ENCODE results near the gene DCXR. TPM values are rescaled to one million over a fixed set of nuclear protein-coding genes. Genes with fewer than 3 reads are reported as not detected.

DCXR gene
- total RNA-seq, 2 donors from 2014 or later: 235 to 744 TPM

DNA sequence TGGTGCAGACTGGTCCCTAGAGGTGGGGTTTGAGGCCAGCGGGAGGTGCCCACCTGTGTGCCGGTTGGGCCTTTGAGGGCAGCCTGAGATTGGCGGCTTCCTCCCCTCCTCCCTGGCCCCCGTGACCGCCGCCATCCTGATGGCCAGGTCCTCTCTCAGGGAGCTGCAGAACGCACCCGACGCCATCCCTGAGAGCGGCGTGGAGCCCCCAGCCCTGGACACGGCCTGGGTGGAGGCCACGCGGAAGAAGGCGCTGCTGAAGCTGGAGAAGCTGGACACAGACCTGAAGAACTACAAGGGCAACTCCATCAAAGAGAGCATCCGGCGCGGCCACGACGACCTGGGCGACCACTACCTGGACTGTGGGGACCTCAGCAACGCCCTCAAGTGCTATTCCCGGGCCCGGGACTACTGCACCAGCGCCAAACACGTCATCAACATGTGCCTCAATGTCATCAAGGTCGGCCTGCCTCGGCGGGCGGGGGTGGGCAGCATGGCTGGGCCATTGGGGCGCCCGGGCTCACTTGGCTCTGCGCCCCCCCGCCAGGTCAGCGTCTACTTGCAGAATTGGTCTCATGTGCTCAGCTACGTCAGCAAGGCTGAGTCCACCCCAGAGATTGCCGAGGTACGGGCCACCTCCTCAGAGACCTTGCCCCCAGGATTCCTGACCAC is 17.0 kb upstream of the DCXR start:
- 86% methylated on average over 33 of the region's 38 CpGs for WGBS
- H3K4me3 ChIP-seq: no peak overlapping the region
- no peaks in the 10 kb centered on the region for H3K9me3 ChIP-seq
- H3K36me3 ChIP-seq: peaks cover 16 to 34% of the 10 kb centered on the region in 2 donors
- no peak overlapping the region for H3K27ac ChIP-seq
- TF ChIP-seq, protein P1, sequence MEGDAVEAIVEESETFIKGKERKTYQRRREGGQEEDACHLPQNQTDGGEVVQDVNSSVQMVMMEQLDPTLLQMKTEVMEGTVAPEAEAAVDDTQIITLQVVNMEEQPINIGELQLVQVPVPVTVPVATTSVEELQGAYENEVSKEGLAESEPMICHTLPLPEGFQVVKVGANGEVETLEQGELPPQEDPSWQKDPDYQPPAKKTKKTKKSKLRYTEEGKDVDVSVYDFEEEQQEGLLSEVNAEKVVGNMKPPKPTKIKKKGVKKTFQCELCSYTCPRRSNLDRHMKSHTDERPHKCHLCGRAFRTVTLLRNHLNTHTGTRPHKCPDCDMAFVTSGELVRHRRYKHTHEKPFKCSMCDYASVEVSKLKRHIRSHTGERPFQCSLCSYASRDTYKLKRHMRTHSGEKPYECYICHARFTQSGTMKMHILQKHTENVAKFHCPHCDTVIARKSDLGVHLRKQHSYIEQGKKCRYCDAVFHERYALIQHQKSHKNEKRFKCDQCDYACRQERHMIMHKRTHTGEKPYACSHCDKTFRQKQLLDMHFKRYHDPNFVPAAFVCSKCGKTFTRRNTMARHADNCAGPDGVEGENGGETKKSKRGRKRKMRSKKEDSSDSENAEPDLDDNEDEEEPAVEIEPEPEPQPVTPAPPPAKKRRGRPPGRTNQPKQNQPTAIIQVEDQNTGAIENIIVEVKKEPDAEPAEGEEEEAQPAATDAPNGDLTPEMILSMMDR (IDR thresholded peaks at IDR 0.05): no peak
- TF ChIP-seq POLR2AphosphoS5 (IDR thresholded peaks at IDR 0.05): no peak
- TF ChIP-seq POLR2A (IDR thresholded peaks at IDR 0.05): no peak
- intact Hi-C loops (cut with DNase I): no loop called here
- H3K4me1 ChIP-seq (replicated peaks): peaks cover 19% of the 10 kb centered on the region
- no peaks in the 10 kb centered on the region for H3K27me3 ChIP-seq (replicated peaks; ENCODE audit: insufficient read depth)
- no peak for DNase-seq (ENCODE audit: low spot score)

DNA sequence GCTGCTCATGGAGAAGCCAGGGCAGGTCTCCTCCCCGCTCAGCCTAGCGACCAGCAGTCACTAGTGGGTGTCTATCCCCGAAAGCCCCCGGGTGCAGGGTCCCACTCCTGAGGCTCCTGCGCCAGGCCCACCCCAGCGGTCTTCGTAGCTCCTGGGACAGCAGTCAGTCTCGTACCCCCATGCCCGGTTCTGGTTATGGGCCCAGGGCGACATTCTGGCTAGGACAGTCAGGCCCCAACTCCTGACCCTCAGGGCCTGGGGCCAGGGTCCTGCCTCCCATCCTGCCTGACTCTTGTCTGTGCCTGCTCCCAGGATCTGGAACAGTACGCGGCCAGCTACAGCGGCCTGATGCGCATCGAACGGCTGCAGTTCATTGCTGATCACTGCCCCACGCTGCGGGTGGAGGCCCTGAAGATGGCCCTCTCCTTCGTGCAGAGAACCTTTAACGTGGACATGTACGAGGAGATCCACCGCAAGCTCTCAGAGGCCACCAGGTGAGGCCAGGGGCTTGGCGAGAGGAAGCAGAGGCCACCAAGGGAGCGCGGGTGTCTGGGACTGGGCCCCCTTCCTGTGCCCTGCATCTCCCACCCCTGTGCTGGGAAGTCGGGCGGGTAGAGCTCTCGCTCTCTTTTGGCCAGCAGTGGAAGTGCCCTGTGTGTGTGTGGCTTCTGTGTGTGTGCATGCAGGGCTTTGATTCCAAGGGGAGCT is 16.2 kb upstream of the DCXR start:
- no peak overlapping the region for H3K27ac ChIP-seq
- no peaks in the 10 kb centered on the region for H3K9me3 ChIP-seq
- intact Hi-C loops (cut with DNase I): no loop called here
- peaks cover 19% of the 10 kb centered on the region for H3K4me1 ChIP-seq (replicated peaks)
- no peaks in the 10 kb centered on the region for H3K27me3 ChIP-seq (replicated peaks; ENCODE audit: insufficient read depth)
- 93% methylated on average over 27 of the region's 28 CpGs for WGBS
- no peak for DNase-seq (ENCODE audit: low spot score)
- H3K4me3 ChIP-seq: no peak overlapping the region
- TF ChIP-seq POLR2A (IDR thresholded peaks at IDR 0.05): no peak
- TF ChIP-seq, protein P1 (IDR thresholded peaks at IDR 0.05): no peak
- no peak for TF ChIP-seq POLR2AphosphoS5 (IDR thresholded peaks at IDR 0.05)
- H3K36me3 ChIP-seq: peaks cover 20 to 29% of the 10 kb centered on the region in 2 donors

DNA sequence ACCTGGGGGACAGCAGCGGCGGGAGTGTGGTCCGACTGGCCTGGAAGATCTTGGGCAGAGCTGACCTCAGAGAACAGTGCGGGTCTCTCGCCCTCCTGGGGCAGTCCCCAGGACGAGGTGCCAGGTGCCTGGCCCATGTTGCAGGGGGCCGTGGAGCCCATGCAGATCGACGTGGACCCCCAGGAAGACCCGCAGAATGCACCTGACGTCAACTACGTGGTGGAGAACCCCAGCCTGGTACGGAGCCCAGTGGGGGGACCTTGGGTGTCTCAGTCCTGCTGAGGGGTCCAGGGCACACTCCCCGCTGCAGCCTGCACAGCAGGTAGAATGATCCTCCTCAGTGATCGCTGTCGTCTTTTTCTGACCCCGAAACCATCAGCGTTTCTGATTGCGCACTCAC is 15.6 kb upstream of the DCXR start:
- TF ChIP-seq, protein P1 (IDR thresholded peaks at IDR 0.05): no peak
- TF ChIP-seq POLR2AphosphoS5 (IDR thresholded peaks at IDR 0.05) (no peak), POLR2A (IDR thresholded peaks at IDR 0.05) (no peak)
- H3K4me1 ChIP-seq (replicated peaks): peaks cover 19% of the 10 kb centered on the region
- H3K4me3 ChIP-seq: peak overlapping the region in 1 of 2 donors; percentile 75
- intact Hi-C loops (cut with DNase I): no loop called here
- no peak for DNase-seq (ENCODE audit: low spot score)
- H3K27ac ChIP-seq: peak overlapping the region in 1 of 2 donors; percentile 68
- peaks cover 20 to 30% of the 10 kb centered on the region in 2 donors for H3K36me3 ChIP-seq
- no peaks in the 10 kb centered on the region for H3K27me3 ChIP-seq (replicated peaks; ENCODE audit: insufficient read depth)
- WGBS: 86% methylated on average over 16 of the region's 19 CpGs
- H3K9me3 ChIP-seq: no peaks in the 10 kb centered on the region

DNA sequence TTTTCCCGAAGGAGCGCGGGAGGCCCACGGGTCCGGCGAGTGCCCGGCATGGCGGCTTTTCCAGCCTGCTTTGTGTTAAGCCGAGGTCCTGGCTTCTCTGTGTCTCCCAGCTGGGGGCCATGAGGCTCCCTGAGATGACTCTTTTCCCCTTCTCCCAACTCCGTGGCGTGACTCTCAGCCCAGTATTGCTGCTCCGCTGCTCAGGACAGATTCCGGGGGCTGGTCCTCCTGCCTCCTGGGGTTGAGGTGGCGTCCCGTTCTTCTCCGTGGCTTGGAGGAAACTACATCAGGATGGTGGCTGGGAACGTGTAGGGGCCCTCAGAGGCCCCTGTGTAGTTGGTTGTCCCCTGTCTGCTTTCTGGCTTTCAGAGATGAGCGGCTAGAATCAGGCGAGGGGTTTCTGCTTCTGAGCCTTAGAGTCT is 15.2 kb upstream of the DCXR start:
- no peak for DNase-seq (ENCODE audit: low spot score)
- TF ChIP-seq, protein P1 (IDR thresholded peaks at IDR 0.05): no peak
- TF ChIP-seq POLR2A (IDR thresholded peaks at IDR 0.05) (no peak), POLR2AphosphoS5 (IDR thresholded peaks at IDR 0.05) (no peak)
- H3K36me3 ChIP-seq: peaks cover 20 to 35% of the 10 kb centered on the region in 2 donors
- intact Hi-C loops (cut with DNase I): no loop called here
- H3K4me3 ChIP-seq: peak overlapping the region; percentile 71 to 75
- 27% methylated on average over 19 of the region's 19 CpGs for WGBS
- H3K27ac ChIP-seq: peak overlapping the region in 1 of 2 donors; percentile 68
- H3K27me3 ChIP-seq (replicated peaks; ENCODE audit: insufficient read depth): no peaks in the 10 kb centered on the region
- H3K4me1 ChIP-seq (replicated peaks): peaks cover 19% of the 10 kb centered on the region
- H3K9me3 ChIP-seq: no peaks in the 10 kb centered on the region
